NCI-H1092 treated with DMSO at 0.1 percent for 48 hours (cell line): ENCODE measurements around the gene FXYD6.
A peak's percentile ranks its signal among the peaks of the same experiment; 100 is the strongest.
"Not testable (repeated sequence)": the region's sequence is repeated elsewhere in the genome, so short reads cannot be mapped to it uniquely, and the experiment has no call there.

Experiments
- DNase-seq: peaks from one replicate; lab custom pipeline; 2025; lab: John Stamatoyannopoulos, UW

The FXYD6 gene

DNA sequence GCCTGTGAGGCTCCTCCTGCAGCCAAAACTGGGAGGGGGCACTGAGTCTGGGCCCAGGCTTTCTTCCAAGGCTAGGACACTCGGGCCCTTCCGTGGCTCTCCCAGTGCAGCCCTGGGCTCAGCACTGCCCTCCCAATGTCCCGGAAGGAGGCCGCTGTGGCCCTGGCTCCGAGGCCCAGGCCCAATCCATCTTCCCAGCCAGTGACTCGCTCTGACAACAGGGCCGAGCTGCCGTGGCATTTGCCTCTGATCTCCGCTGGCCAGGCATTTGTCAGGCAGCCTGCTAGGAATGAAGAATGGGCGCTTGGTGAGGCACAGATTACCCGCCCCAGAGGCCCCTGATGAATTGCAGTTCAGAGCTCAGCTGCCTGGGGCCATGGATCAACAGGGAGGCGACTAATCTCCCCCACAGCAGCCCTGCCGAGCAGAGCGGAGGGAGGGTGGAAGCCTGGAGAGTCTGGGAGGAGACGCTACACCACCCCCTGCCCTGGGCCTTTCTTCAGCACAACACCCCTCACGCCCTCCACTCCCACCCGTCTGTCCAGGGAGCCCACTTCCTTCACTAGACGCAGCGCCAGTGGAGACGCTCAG is 60.2 kb downstream of the FXYD6 start:
- no peak for DNase-seq

DNA sequence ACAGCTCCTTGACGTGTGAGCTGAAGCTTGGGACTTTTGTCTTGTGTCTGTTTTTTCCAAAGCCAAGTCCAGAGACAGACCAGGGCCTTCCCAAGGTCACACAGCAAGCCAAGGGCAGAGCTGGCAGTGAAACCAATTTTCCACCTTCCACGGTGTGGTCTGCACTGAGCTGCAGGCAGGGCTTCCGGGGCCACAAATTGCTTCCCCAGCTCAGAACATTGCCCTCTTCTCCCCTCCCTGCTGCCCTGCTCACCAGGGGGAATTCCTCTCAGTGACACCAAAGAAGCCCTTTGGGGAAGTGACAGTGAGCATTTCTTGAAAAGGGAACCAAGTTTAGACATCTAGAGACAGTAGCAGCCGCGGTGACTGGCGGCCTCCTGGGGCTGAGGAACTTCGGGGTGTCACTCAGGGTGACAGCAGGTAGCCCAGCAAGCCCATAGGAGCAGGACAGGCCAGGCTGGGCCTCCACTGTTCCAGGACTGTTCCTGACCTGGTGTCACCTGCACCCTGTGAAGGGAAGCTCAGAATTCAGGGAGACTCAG is 61.1 kb downstream of the FXYD6 start:
- no peak for DNase-seq

DNA sequence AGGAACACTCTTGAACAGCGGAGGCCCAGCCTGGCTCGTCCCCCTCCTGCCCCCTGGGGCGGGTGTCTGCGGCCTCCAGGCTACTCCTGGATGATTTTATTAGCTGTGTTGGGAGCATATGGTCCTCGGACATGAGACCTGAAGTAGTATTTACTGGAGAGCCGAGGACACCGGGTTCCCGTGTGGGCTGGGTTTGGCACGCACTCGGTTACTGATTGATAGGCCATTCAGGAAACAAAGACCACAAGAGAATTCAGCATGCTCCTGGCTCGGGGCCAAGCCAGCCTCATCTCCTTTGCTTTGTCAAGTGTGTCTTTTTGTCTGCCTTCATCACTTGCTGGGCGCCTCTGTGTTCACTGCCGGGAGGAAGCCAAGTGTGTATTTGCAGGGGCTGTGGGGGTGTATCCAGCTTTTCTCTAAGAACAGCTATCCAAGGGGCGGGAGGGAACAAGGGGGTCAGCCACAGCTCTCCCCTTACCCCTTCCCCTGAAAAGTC is 61.6 kb downstream of the FXYD6 start:
- DNase-seq: peak; percentile 95

DNA sequence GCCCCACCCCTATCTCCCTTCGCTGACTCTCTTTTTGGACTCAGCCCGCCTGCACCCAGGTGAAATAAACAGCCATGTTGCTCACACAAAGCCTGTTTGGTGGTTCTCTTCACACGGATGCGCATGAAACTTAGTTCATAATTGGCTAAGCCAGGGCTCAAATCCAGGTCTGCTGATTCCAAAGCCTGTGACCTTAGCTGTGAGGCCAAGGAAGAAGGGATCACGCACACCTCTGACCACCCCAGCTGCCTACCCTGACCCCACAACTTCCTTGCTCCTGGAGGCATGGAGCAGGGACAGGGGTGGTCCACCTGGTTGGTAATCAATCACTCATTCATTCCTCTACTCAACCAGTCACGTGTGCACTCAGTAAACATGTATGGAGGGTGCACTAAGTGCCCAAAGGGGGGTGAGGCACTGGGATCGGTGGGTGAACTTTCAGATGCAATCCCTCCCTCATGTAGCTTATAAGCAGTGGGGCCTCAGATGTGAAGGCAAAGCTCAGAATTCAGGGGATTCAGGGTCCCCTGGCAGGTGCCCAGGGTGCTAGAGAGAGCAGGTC is 62.2 kb downstream of the FXYD6 start:
- DNase-seq: no peak

DNA sequence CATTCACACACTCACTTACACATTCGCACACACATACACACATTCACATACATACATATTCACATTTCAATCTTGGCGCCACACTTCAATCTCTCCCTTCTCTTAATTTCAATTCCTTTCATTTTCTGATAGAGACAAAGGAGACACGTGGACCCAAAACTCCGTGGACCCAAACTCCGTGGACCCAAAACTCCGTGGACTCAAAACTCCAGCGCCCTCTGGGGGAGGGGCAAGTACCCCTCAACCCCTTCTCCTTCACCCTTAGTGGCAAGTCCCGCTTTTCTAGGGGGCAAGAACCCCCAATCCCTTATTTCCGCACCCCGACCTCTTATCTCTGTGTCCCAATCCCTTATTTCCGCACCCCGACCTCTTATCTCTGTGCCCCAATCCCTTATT is 66.4 kb downstream of the FXYD6 start:
- not testable (repeated sequence) for DNase-seq

DNA sequence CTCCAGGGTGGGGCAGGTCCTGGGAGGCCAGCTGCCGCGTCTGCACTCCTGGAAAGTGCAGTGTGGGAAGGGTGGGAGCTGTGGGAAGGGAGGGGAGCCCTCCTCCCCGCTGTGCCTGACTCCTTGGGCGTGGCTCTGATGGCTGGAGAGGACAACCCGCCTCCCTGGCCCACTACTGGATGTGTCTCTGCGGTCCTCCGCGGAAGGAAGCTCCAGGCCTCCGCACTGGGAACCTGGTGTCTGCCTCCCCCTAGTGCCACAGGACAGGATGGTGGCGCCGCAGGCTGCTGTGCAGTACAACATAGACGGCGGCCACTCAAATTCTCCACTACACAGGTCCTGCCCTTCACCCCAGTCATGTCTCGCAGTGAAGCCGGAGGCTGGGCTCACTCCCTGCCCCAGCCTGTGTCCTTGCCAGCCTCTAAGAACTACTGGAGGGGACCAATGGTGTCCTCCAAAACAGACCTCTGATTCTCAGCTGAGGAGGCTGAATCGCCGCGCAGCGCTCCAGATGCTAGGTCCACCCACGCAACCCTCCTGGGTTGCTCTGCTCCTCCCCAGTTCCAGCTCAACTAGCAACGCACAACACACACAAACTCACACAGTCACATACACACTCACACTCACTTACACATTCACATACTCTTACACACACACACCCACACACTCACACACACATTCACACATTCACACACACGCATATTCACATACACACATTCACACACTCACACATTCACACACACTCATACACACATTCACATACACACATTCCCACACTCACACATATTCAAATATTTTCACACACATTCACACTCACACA is 67.0 kb downstream of the FXYD6 start:
- peak; percentile 88 for DNase-seq

DNA sequence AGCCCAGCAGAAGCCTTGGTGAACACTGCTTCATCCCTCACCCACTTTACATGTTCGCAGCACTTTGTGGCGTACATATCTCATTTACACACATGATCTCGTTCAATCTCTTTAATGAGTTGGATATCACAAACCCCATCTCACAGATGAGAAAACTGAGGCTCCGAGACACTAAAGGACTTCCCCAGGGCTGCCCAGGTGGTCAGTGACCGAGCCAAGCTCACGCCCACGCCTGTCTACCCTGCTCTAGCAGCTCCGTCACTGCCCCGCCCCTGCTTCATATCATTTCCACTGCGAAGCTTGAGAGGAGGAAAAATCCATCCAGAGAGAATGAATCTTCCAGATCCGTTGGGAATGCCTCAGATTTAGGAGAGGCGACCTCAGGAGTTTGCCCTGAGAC is 67.7 kb downstream of the FXYD6 start:
- no peak for DNase-seq

DNA sequence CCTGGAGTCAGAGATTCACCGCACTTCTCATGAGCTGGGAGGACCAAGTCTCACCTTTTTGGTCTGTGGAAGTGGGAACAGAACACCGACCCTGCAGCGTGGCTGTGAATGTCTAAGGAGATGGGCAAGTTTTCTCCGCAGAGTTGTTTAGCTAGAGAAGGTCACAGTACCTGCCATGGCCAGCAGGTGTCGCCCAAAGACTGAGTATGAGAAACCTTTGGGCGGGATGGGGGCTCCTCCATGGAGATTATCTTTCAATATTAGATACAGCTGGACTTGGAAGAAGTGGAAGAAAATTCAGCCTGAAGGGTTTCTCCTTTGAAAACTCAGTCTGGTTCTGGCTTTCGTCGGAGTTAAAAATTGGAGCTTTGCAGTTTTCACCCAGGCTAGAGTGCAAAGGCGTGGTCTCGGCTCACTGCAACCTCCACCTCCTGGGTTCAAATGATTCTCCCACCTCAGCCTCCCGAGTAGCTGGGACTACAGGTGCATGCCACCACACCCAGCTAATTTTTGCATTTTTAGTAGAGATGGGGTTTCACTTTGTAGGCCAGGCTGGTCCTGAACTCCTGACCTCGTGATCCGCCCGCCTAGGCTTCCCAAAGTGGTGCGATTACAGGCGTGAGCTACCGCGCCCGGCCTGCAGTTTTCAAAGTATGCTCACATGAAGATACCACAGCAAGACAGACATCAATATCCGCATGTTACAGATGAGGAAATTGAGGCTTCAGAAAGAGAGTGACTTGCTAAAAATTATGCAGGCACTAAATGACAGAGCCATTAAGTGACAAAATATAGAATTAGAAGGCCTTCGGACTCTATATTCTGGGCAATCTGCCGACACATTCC is 68.8 kb downstream of the FXYD6 start:
- DNase-seq: peak; percentile 69

DNA sequence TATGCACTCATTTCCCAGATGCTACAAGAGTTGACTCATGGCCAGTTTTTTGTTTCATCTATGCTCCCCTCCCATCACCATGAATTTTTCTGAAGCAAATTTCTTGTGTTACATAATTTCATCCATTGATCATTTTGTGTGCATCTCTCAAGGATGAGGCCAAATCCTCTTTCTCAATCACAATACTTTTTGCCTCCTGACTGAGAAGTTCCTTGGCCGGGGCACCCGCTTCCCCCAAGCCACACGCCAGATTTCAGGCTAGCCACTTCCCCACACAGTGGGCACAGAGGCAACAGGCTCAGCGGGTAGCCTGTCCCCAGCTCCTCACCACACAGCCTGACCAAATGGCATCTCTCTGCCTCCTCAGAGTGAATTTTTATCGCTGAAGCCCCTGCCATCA is 69.6 kb downstream of the FXYD6 start:
- no peak for DNase-seq

DNA sequence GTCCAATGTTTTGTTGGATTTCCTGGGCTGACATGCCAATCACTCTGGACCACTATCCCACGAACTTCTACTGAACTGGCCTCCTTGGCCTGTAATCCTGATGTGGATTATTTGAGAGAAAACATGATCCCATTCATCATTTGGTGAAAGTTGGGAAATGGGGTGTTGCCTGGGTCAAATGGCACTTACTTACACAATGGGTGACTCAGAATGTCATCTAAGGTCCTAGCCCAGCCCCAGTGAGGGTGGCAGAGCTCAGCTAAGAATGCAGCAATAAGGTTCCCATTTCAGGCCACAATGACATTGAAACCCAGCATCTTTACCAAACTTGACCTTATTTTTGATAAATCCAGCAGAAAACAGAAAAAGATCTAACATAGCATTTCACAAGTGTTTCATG is 71.4 kb downstream of the FXYD6 start:
- DNase-seq: no peak

DNA sequence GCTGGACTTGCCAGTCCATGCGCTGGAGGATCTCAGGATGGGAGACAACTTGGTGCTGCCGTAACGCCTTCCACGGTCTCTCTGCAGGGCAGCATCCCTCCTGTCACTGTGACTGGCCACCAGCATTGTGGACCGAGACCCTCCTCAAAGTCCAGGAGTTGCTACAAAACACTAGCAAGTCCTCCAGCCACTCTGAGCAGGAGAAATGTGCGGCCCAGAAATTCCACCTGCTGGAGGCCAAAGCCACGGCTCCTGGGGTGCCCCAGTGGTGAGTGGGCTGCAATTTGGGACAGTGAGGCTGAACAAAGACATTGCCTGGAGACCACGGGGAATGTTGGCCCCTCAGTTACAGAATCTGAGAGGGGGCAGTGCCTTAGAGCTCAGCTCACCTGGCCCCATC is 72.6 kb downstream of the FXYD6 start:
- DNase-seq: no peak

DNA sequence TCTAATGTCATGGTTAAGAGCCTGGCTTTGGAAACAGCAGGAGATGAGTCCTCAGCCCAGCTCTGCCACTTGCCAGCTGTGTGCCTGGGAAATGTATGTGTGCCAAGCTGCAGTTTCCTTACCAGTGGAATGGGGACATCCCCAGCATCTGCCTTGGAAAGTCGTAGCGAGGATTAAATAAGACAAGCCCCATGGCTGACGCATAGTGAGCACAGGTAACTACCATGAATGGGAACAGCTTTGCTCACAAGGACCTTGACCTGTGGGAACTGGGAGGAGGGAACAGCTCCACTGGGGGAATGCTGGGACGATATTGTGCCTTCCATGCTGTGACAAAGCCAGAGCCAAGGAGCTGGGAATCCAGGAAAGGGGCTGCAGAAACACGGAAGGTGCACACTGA is 76.8 kb downstream of the FXYD6 start:
- no peak for DNase-seq

DNA sequence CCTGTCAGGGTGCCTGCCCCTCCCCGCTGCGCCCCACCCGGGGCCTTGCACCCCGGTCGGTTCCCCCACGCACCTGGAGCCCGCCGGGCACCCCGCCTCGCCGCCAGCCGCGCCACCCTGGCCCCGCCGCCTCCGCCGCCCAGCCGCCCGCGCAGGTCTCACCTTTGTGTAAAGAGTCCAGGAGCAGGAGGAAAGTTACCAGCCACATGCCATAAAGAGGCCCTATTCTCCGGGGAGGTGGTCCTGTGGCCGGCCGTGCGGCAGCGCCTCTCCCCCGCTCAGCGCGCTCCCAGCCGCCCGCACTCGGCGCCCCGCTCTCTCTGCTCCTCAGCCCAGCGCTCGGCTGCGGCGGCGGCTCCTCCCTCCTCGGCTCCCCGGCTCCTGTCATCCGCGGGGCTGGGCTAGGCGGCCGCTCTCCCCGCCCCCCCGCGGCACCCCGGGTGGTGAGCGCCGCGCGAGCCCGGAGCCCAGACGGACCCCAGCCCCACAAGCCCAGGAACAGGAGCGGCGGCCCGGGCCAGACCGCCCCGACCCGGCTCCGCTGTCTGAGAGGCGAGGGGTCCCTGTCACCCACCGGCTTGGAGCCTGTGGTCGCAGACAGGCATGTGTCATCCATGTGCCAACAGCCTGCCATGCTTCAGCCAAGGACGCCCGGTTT is 79.5 kb downstream of the FXYD6 start, which contains the start of gene DSCAML1:
Gene DSCAML1, minus strand, starts transcription at position 345 of the 658 bp plus-strand sequence. Its CDS starts 137 bp downstream, at position 208.
- peak; percentile 70 for DNase-seq

DNA sequence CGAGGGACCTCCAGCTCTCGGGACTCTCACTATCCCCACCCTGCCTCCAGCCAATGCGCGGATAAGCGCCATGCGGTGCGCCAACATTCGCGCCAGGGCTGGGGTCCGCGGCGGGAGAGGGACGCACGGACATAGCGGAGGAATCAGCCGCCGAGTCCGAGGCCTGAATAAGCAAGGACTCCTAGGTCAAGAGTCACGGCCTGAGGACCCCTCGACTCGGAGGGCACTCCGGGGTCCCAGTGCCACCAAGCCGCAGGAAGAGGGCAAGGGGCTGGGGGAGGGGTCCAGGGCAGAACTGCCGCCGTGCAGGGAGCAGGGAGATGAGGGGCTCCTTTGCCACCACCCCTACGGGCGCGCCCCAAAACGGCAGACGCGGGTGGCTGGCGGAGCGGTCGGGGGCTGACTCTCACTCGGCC is 80.0 kb downstream of the FXYD6 start:
- no peak for DNase-seq

DNA sequence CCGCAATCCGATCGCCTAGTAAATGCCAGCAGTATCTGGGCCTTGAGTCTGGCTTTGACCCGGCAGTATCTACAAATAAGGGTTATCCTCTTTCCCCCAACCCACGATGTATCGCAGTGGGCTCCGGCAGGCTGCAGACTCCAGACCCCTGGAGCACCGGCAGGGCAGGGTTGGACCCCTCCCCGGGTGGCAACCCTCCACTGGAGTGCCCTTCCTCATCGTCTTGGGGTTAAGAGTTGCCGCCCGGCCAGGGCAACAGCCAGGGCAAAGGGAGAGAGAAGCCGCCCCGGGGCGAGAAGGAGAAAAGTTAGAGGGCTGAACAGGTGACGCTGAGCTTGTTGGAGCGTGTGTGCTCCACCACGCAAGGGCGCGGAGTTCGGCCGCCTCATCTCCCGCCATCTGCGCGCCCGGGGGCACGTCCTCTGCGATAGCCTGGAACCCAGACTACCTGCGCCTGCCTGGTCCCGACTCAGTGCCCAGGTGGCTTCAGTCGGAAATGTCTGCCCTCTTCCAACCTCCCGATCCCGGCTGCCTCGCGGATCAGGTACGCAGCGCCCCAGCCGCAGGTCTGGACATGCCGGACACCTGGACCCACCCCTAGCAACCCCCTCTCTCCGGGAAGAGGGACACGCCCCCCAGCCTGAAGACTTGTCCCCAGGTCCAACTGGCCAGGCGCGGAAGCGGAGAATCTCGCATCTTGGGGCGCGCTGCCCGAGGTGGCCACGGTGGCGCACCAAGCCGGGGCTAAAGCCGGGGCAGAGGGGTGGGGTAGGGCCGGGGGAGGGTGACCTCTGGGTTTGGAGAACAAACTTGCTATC is 80.6 kb downstream of the FXYD6 start:
- no peak for DNase-seq

DNA sequence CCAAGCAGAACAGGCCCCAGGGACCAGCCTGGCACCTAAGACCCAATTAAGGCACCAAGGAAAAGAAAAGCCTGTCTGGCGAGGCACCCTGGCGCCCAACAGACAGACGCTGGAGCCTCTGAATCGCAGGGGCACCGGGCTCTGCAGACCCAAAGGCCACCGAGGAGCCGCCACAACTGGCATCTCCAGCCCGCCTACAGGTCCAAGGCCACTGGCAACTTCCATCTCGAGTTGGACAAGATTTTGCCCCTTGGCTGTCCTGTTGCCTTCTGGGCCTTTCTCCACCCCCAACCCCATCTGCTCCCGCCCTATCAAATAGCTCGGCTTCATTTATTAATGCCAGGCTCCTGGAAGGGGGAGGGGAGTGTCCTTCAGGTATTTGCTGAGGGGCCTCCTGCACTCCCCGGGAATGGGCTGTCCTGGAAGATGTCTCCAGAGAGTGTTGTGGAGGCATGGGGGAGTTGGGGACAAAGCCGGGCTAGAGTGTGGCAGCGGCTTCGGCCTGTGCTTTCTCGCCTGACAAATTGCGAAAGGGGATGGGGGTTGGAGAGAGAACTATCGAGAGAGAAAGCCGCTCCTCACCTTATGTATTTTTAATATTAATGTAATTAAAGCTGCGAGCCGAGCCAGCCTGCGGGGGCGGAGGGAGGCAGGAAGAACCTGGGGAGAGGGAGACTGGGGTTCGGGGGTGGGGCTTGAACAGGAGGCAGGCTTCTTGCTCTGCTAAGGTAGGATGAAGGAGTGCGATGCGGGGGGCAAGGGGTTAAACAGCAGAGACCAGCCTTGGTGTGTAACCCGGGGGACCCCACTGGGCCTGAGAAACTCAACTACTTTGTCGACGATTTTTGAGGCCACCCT is 81.5 kb downstream of the FXYD6 start:
- no peak for DNase-seq

DNA sequence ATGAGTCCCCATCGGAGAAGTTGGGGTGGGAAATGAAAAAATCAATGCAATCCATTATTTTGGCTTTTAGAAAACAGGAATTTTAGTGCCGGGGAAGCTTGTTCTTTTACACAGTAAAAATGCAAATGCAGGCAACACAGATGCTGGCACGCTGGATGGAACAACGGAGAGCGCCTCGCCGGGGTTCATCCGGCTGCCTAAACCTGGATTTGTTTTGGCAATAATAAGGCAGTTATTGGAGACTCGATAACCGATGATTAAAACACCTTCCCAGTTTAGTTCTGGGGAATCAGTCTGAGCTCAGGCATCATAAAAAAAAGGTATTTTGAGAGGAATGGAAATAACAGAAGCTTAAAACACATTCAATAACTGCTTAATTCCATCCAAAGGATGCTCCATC is 82.3 kb downstream of the FXYD6 start:
- DNase-seq: no peak

DNA sequence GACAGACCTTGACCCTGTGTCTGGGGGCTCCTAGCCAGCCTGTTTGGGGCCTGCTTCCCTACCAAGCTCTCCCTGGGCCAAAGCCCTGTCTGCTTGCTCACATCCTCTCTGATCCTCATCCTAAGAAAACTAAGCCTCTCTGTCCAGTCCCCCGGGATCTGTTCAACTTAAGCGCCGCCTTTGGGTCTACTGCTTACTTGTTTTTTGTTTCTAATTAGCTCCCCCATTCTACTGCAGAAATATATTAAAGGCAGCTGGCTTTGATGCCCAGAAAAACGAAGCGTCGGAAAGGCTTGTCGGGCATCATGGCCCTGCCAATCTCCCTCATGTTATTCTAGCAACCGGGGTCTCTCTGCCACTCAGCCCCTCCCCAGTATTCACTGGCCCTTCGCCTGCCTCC is 82.9 kb downstream of the FXYD6 start:
- DNase-seq: no peak

DNA sequence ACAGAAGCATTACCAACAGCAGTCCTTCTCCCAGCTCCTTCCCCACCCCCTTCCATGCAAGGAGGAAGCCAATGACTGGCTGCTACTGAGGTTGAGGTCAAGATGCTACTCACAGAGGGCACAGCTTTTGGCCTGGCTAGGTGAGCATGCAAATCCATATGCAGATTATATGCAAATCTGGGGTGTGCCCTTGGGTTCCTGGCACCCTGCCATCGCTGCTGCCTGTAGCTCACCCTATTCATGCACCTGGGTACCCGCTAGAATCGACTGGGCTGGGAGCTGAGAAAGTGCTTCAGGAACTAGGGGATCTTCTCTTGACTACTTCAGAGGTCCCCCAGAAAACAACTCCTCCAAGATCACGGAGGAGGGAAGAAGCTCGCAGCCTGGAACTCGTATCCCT is 83.5 kb downstream of the FXYD6 start:
- DNase-seq: no peak

DNA sequence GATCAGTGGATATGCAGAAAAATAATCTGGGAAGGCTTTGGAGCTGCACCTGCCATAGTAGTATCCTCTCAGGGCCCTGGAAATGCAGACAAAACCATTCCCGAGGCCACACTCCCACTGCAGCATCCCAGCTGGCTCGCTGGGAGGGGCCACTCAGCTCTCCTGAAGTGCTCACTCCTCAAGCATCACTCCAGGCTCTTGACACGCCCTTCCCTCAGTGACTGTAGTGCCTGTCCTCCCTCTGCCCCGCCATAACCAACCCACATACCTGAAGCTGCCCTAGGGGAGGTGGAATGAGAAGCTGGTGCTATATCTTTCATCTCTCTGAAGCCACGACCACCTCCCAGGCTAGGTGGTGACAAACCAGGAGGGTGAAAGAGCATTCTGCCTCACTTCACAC is 84.2 kb downstream of the FXYD6 start:
- peak; percentile 35 for DNase-seq
